ENCODE measurements around the gene PARP12.

GRCh38 chr7:140067052-140067451, 4.3 kb upstream of the PARP12 start:
- TF ChIP-seq CTCF (IDR thresholded peaks at IDR 0.05; ENCODE audit: low read length), result no peak
- no peak for TF ChIP-seq EZH2 (IDR thresholded peaks at IDR 0.05; ENCODE audit: borderline replicate concordance, low read length)
